OCI-LY7 (cell line): ENCODE results near the gene NCL. TPM values are rescaled to one million over a fixed set of nuclear protein-coding genes. Genes with fewer than 3 reads are reported as not detected.

Experiments
- BruUV-seq: library from RNA; stranded (reverse); fragments of 400-500 nt; replicated peaks from 2 replicates; lab custom pipeline; 2021; lab: Mats Ljungman, UMichigan
- CTCF ChIA-PET: fragments of 300-600 bp; sonication (Branson Sonifier 250); formaldehyde crosslinking; loops from one replicate; lab custom pipeline; 2022; ENCODE audit warnings: antibody characterized with exemption; ENCODE audit not compliant: unreplicated experiment; lab: Charles Lee
- POLR2A ChIA-PET: fragments of 300-600 bp; sonication (Branson Sonifier 250); formaldehyde crosslinking; loops from one replicate; lab custom pipeline; 2022; ENCODE audit warnings: antibody characterized with exemption; lab: Charles Lee
- DNase-seq: peaks from one replicate; pipeline ENCODE4 v3.0.0-alpha.2; 2015; ENCODE audit warnings: low spot score
- H2AFZ ChIP-seq: fragments of 200-600 bp; sonication (generic), shearing (Covaris generic); 2 replicates; pipeline ENCODE4 v1.6.1; 2014; ENCODE audit warnings: mild to moderate bottlenecking, antibody characterized with exemption, low read length, moderate library complexity
- H3K27ac ChIP-seq: fragments of 200-600 bp; sonication (generic); 2 replicates; pipeline ENCODE4 v1.5.1; 2014; ENCODE audit warnings: mixed run types, low read depth, mild to moderate bottlenecking, moderate library complexity, low read length, inconsistent platforms; ENCODE audit not compliant: poor library complexity, severe bottlenecking
- H3K36me3 ChIP-seq: fragments of 200-600 bp; sonication (generic); 2 replicates; pipeline ENCODE4 v1.6.1; 2014; ENCODE audit warnings: mild to moderate bottlenecking, antibody characterized with exemption, low read length, moderate library complexity, mixed read lengths; ENCODE audit not compliant: insufficient read depth
- H3K4me1 ChIP-seq: fragments of 200-600 bp; sonication (generic); 2 replicates; pipeline ENCODE4 v1.5.1; 2014; ENCODE audit warnings: mild to moderate bottlenecking, low read length; ENCODE audit not compliant: insufficient read depth, poor library complexity, severe bottlenecking
- H3K4me2 ChIP-seq: fragments of 200-600 bp; sonication (generic); 2 replicates; pipeline ENCODE4 v1.6.1; 2014; ENCODE audit warnings: mild to moderate bottlenecking, low read length
- H3K4me3 ChIP-seq: fragments of 200-600 bp; sonication (generic); 2 replicates; pipeline ENCODE4 v1.5.1; 2014; ENCODE audit warnings: mild to moderate bottlenecking, low read depth, low read length; ENCODE audit not compliant: poor library complexity, severe bottlenecking
- H3K79me2 ChIP-seq: fragments of 200-600 bp; sonication (generic); 2 replicates; pipeline ENCODE4 v1.6.1; 2016; ENCODE audit warnings: low read depth, mild to moderate bottlenecking, low read length, moderate library complexity, mixed read lengths; ENCODE audit not compliant: insufficient read depth
- H3K9me2 ChIP-seq: fragments of 200-600 bp; sonication (generic); 2 replicates; pipeline ENCODE4 v1.6.1; 2016; ENCODE audit warnings: mild to moderate bottlenecking, low read length, mixed read lengths; ENCODE audit not compliant: insufficient read depth
- H3K9me3 ChIP-seq: fragments of 200-600 bp; sonication (generic); 2 replicates; pipeline ENCODE4 v1.6.1; 2014; ENCODE audit warnings: mild to moderate bottlenecking, mixed run types, low read length, mixed read lengths
- H4K20me1 ChIP-seq: fragments of 200-600 bp; sonication (generic); 2 replicates; pipeline ENCODE4 v1.6.1; 2014; ENCODE audit warnings: mild to moderate bottlenecking, antibody characterized with exemption, low read length, moderate library complexity, mixed read lengths; ENCODE audit not compliant: insufficient read depth
- EZH2phosphoT487 ChIP-seq: fragments of 200-600 bp; sonication (generic); IDR thresholded peaks from 2 replicates; pipeline ENCODE4 v1.6.1; 2018; ENCODE audit warnings: low read depth, borderline replicate concordance, mild to moderate bottlenecking, mixed run types, antibody characterized with exemption, low read length, moderate library complexity, mixed read lengths
- intact Hi-C: fragments of 100-400 bp; cut with micrococcal nuclease; formaldehyde crosslinking; loops from one replicate; pipeline ENCODE4 v1.10.0; 2022; ENCODE audit not compliant: unreplicated experiment
- total RNA-seq, 2 experiments: library from RNA; depleted of rRNA in 1 of 2; stranded (reverse); fragments of >200 nt in 1 of 2; shearing (Covaris generic) in 1 of 2; gene quantifications; 2 replicates each; pipeline ENCODE4 v1.2.3, GENCODE V29; 2014 to 2022
- TF ChIP-seq, protein P1 (sequence below): fragments of 200-600 bp; sonication (generic); conservative IDR thresholded peaks from 2 replicates; pipeline ENCODE4 v1.5.1; 2014; ENCODE audit warnings: mild to moderate bottlenecking, antibody characterized with exemption, low read length, moderate library complexity, mixed read lengths

The NCL gene
- total RNA-seq, 2 experiments from 2014 or later: 255 to 1,007 TPM

DNA sequence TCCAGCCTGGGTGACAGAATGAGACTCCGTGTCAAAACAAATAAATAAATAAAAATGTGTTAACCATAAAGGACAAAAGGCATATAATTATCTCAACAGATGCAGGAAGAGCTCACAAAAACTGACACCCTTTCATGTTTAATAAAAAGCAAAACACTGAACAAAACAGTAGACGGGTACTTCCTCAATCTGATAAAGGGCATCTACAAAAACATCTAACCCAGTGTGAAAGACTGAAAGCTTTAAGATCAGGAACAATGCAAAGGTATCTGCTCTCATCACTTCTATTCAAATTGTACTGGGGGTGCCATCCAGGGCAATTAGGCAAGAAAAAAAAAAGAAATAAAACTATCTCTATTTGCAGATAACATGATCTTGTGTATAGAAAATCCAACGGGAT is 11.7 kb upstream of the NCL start:
- Histone ChIP-seq H3K79me2 (no peaks in the 10 kb centered on the region), H3K36me3 (no peaks in the 10 kb centered on the region), H3K9me2 (no peaks in the 10 kb centered on the region), H3K4me3 (no peak overlapping the region), H3K4me1 (no peaks in the 10 kb centered on the region), H4K20me1 (no peaks in the 10 kb centered on the region), H3K9me3 (no peaks in the 10 kb centered on the region), H3K4me2 (no peak overlapping the region), H3K27ac (no peak overlapping the region), H2AFZ (no peak overlapping the region)
- ChIA-PET CTCF (interaction anchor here (1.1 kb wide), 1 partner anchor 11 kb away, joined by 3 read pairs; the partner anchor contains the start of gene NCL), POLR2A (interaction anchor here (0.7 to 3.1 kb wide), 7 partner anchors 11 to 655 kb away, joined by 3 to 14 read pairs (median 3); partner anchors contain the start of gene NCL)
- no TSS peak for BruUV-seq
- no peak for DNase-seq
- no peak for TF ChIP-seq EZH2phosphoT487
- intact Hi-C loops: no loop called here

DNA sequence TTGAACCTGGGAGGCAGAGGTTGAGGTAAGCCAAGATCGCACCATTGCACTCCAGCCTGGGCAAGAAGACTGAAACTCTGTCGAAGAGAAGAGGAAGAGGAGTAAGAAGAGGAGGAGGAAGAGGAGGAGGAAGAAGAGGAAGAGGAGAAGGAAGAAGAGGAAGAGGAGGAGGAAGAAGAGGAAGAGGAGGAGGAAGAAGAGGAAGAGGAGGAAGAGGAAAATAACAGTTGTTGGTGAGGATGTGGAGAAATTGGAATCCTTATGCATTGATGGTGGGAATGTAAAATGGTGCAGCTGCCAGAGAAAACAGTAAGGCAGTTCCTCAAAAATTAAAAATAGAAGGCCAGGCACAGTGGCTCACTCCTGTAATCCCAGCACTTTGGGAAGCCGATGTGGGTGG is 8.5 kb upstream of the NCL start:
- intact Hi-C loops: no loop called here
- no peak overlapping the region for H3K4me2 ChIP-seq
- no peaks in the 10 kb centered on the region for H4K20me1 ChIP-seq
- H3K36me3 ChIP-seq: no peaks in the 10 kb centered on the region
- H3K79me2 ChIP-seq: no peaks in the 10 kb centered on the region
- no peaks in the 10 kb centered on the region for H3K9me3 ChIP-seq
- CTCF ChIA-PET: interaction anchor here (0.6 kb wide), 1 partner anchor 186 kb away, joined by 6 read pairs; no protein-coding TSS in a partner anchor
- no peaks in the 10 kb centered on the region for H3K4me1 ChIP-seq
- POLR2A ChIA-PET: no interaction called here
- no peak overlapping the region for H3K27ac ChIP-seq
- no peak for DNase-seq
- no peaks in the 10 kb centered on the region for H3K9me2 ChIP-seq
- no TSS peak for BruUV-seq
- no peak overlapping the region for H3K4me3 ChIP-seq
- no peak overlapping the region for H2AFZ ChIP-seq
- TF ChIP-seq EZH2phosphoT487: no peak
- TF ChIP-seq, protein P1, sequence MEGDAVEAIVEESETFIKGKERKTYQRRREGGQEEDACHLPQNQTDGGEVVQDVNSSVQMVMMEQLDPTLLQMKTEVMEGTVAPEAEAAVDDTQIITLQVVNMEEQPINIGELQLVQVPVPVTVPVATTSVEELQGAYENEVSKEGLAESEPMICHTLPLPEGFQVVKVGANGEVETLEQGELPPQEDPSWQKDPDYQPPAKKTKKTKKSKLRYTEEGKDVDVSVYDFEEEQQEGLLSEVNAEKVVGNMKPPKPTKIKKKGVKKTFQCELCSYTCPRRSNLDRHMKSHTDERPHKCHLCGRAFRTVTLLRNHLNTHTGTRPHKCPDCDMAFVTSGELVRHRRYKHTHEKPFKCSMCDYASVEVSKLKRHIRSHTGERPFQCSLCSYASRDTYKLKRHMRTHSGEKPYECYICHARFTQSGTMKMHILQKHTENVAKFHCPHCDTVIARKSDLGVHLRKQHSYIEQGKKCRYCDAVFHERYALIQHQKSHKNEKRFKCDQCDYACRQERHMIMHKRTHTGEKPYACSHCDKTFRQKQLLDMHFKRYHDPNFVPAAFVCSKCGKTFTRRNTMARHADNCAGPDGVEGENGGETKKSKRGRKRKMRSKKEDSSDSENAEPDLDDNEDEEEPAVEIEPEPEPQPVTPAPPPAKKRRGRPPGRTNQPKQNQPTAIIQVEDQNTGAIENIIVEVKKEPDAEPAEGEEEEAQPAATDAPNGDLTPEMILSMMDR: no peak

DNA sequence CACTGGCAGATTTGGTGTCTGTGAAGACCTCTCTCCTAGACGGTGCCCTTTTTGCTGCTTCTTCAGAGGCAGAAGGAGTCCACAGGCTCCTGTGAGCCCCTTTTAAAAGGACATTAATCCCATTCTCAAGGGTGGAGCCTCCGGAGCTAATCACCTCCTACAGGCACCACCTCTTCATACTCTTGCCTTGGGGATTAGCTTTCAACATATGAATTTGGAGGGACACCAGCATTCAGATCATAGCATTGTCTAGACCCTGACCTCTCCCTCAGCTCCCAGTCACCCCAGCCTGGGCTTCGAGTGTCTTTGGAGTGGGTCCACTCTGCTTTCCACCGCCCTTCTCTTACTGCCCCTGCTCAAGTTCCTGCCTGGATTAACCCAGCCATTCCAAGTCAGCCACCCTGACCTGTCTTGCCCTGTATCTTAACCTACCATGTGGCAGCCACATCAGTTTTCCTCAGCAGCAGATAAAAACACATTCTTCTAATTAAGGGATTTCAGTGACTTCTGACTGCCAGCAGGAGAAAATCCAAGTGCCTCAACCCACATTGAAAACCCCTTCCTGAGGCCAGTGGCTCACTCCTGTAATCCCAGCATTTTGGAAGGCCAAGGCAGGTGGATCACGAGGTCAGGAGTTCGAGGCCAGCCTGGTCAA is 6.1 kb upstream of the NCL start:
- no peak overlapping the region for H3K27ac ChIP-seq
- H3K4me1 ChIP-seq: peaks cover 3% of the 10 kb centered on the region
- DNase-seq: no peak
- no peak overlapping the region for H3K4me3 ChIP-seq
- intact Hi-C loops: no loop called here
- H3K4me2 ChIP-seq: no peak overlapping the region
- no TSS peak for BruUV-seq
- ChIA-PET POLR2A (interaction anchor here (0.9 kb wide), 1 partner anchor 16 kb away, joined by 5 read pairs; no protein-coding TSS in a partner anchor), CTCF (no interaction called here)
- H2AFZ ChIP-seq: no peak overlapping the region
- TF ChIP-seq EZH2phosphoT487: no peak
- TF ChIP-seq, protein P1: no peak
- no peaks in the 10 kb centered on the region for H3K36me3 ChIP-seq
- H3K9me2 ChIP-seq: no peaks in the 10 kb centered on the region
- no peaks in the 10 kb centered on the region for H4K20me1 ChIP-seq
- no peaks in the 10 kb centered on the region for H3K9me3 ChIP-seq
- peaks cover 4% of the 10 kb centered on the region; the same call in 1 of the 2 replicates for H3K79me2 ChIP-seq
